PC-9 (cell line): ENCODE results near the gene DNTT. TPM values are rescaled to one million over a fixed set of nuclear protein-coding genes. Genes with fewer than 3 reads are reported as not detected.

Source experiments
- BruUV-seq: library from RNA; stranded (reverse); fragments of 400-500 nt; replicated peaks from 2 replicates; lab custom pipeline; 2021; lab: Mats Ljungman, UMichigan
- CTCF ChIA-PET: fragments of 300-600 bp; sonication (Branson Sonifier 250); formaldehyde crosslinking; loops from one replicate; lab custom pipeline; 2022; ENCODE audit warnings: antibody characterized with exemption; lab: Charles Lee
- POLR2A ChIA-PET: fragments of 300-600 bp; sonication (Branson Sonifier 250); formaldehyde crosslinking; loops from one replicate; lab custom pipeline; 2022; ENCODE audit warnings: antibody characterized with exemption; ENCODE audit not compliant: unreplicated experiment; lab: Charles Lee
- DNase-seq, 2 experiments: peaks; one replicate each; pipeline versions ENCODE4 v3.0.0 to v3.0.0-alpha.2; 2015 to 2022; ENCODE audit warnings: mixed read lengths in 1 of 2
- H2AFZ ChIP-seq: fragments of 200-600 bp; sonication (generic); 2 replicates; pipeline ENCODE4 v1.8.1; 2017; ENCODE audit warnings: antibody characterized with exemption
- H3F3A ChIP-seq: fragments of 200-600 bp; sonication (generic); 2 replicates; pipeline ENCODE4 v1.8.1; 2017; ENCODE audit warnings: antibody characterized with exemption, mild to moderate bottlenecking, low read depth; ENCODE audit not compliant: insufficient read depth
- H3K27ac ChIP-seq: fragments of 200-600 bp; sonication (generic); 2 replicates; pipeline ENCODE4 v1.6.1; 2016; ENCODE audit warnings: mixed run types
- H3K27me3 ChIP-seq: fragments of 200-600 bp; sonication (generic); 2 replicates; pipeline ENCODE4 v1.6.1; 2016; ENCODE audit warnings: low read depth, mixed run types; ENCODE audit not compliant: insufficient read depth
- H3K36me3 ChIP-seq: fragments of 200-600 bp; sonication (generic); 2 replicates; pipeline ENCODE4 v1.6.1; 2016; ENCODE audit warnings: low read depth, mixed run types
- H3K4me1 ChIP-seq: fragments of 200-600 bp; sonication (generic); replicated peaks from 2 replicates; pipeline ENCODE4 v1.6.1; 2016; ENCODE audit warnings: mixed run types; ENCODE audit not compliant: insufficient read depth
- H3K4me2 ChIP-seq: fragments of 200-600 bp; sonication (generic); 2 replicates; pipeline ENCODE4 v1.6.1; 2017; ENCODE audit warnings: mixed run types
- H3K4me3 ChIP-seq: fragments of 200-600 bp; sonication (generic); 2 replicates; pipeline ENCODE4 v1.6.1; 2016; ENCODE audit warnings: mixed run types
- H3K79me2 ChIP-seq: fragments of 200-600 bp; sonication (generic); 2 replicates; pipeline ENCODE4 v1.6.1; 2017; ENCODE audit warnings: low read depth, mixed run types
- H3K9me2 ChIP-seq: fragments of 200-600 bp; sonication (generic); 2 replicates; pipeline ENCODE4 v1.8.1; 2017; ENCODE audit warnings: mild to moderate bottlenecking; ENCODE audit not compliant: insufficient read depth
- H3K9me3 ChIP-seq: fragments of 200-600 bp; sonication (generic); 2 replicates; pipeline ENCODE4 v1.8.1; 2016; ENCODE audit warnings: low read depth; ENCODE audit not compliant: insufficient read depth
- H4K20me1 ChIP-seq: fragments of 200-600 bp; sonication (generic); 2 replicates; pipeline ENCODE4 v1.8.1; 2017; ENCODE audit not compliant: insufficient read depth
- EZH2 ChIP-seq: fragments of 200-600 bp; sonication (generic); IDR thresholded peaks from 2 replicates; pipeline ENCODE4 v1.8.0; 2017; ENCODE audit warnings: antibody characterized with exemption, low read depth
- intact Hi-C: fragments of 100-400 bp; cut with micrococcal nuclease; formaldehyde crosslinking; loops from one replicate; pipeline ENCODE4 v1.10.0; 2022; ENCODE audit not compliant: unreplicated experiment
- total RNA-seq: library from RNA; stranded (reverse); gene quantifications from 2 replicates; pipeline ENCODE4 v1.2.3, GENCODE V29; 2021
- TF ChIP-seq, protein P1 (sequence below): fragments of 200-600 bp; sonication (generic); conservative IDR thresholded peaks from 2 replicates; pipeline ENCODE4 v1.6.1; 2017; ENCODE audit warnings: mixed run types, antibody characterized with exemption, mild to moderate bottlenecking, moderate library complexity

Gene DNTT
- total RNA-seq, 1 experiment from 2014 or later, result not detected

- BruUV-seq, result no TSS peak
- Histone ChIP-seq H3K27me3 (no peaks in the 10 kb centered on the region), H3K9me3 (no peaks in the 10 kb centered on the region), H3F3A (no peaks in the 10 kb centered on the region), H3K36me3 (no peaks in the 10 kb centered on the region), H3K9me2 (no peaks in the 10 kb centered on the region), H2AFZ (no peak overlapping the region), H3K4me3 (no peak overlapping the region), H3K4me2 (no peak overlapping the region), H3K4me1 (0 out of 2 replicates have a peak, but pooled peaks cover 5% of the 10 kb centered on the region), H4K20me1 (no peaks in the 10 kb centered on the region), H3K79me2 (no peaks in the 10 kb centered on the region), H3K27ac (no peak overlapping the region)
- POLR2A ChIA-PET, result interaction anchor here (0.5 kb wide), 1 partner anchor 208 kb away, joined by 4 read pairs; no protein-coding TSS in a partner anchor
- intact Hi-C loops, result no loop called here
- CTCF ChIA-PET, result no interaction called here
- TF ChIP-seq, protein P1, sequence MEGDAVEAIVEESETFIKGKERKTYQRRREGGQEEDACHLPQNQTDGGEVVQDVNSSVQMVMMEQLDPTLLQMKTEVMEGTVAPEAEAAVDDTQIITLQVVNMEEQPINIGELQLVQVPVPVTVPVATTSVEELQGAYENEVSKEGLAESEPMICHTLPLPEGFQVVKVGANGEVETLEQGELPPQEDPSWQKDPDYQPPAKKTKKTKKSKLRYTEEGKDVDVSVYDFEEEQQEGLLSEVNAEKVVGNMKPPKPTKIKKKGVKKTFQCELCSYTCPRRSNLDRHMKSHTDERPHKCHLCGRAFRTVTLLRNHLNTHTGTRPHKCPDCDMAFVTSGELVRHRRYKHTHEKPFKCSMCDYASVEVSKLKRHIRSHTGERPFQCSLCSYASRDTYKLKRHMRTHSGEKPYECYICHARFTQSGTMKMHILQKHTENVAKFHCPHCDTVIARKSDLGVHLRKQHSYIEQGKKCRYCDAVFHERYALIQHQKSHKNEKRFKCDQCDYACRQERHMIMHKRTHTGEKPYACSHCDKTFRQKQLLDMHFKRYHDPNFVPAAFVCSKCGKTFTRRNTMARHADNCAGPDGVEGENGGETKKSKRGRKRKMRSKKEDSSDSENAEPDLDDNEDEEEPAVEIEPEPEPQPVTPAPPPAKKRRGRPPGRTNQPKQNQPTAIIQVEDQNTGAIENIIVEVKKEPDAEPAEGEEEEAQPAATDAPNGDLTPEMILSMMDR, result no peak
- no peak for TF ChIP-seq EZH2
- no peak for DNase-seq
These were observed 69.8 kb downstream of the DNTT start for GRCh38 chr10:96374004-96374403.

GRCh38 chr10:96374639-96374984, 70.4 kb downstream of the DNTT start:
- Histone ChIP-seq H3K4me3 (no peak overlapping the region), H4K20me1 (no peaks in the 10 kb centered on the region), H3K79me2 (no peaks in the 10 kb centered on the region), H3K9me3 (no peaks in the 10 kb centered on the region), H3K4me2 (no peak overlapping the region), H3K4me1 (0 out of 2 replicates have a peak, but pooled peaks cover 2% of the 10 kb centered on the region), H2AFZ (no peak overlapping the region), H3F3A (no peaks in the 10 kb centered on the region), H3K27ac (no peak overlapping the region), H3K9me2 (no peaks in the 10 kb centered on the region), H3K27me3 (no peaks in the 10 kb centered on the region), H3K36me3 (no peaks in the 10 kb centered on the region)
- ChIA-PET POLR2A (no interaction called here), CTCF (no interaction called here)
- intact Hi-C loops, result no loop called here
- no peak for DNase-seq
- TF ChIP-seq, protein P1, result no peak
- no peak for TF ChIP-seq EZH2
- no TSS peak for BruUV-seq

- Histone ChIP-seq H3K27me3 (no peaks in the 10 kb centered on the region), H2AFZ (peak overlapping the region; percentile 64; the same call in 1 of the 2 replicates), H3F3A (no peaks in the 10 kb centered on the region), H3K4me1 (no peaks in the 10 kb centered on the region), H3K9me3 (no peaks in the 10 kb centered on the region), H3K9me2 (no peaks in the 10 kb centered on the region), H3K4me2 (peak overlapping the region; percentile 74), H3K27ac (no peak overlapping the region), H3K36me3 (no peaks in the 10 kb centered on the region), H4K20me1 (no peaks in the 10 kb centered on the region), H3K4me3 (peak overlapping the region; percentile 45; the same call in 1 of the 2 replicates), H3K79me2 (no peaks in the 10 kb centered on the region)
- peak; percentile 66 to 80 for DNase-seq
- no peak for TF ChIP-seq EZH2
- TF ChIP-seq, protein P1, result peak; percentile 85
- ChIA-PET CTCF (no interaction called here), POLR2A (interaction anchor here (0.6 kb wide), 1 partner anchor 373 kb away, joined by 9 read pairs; no protein-coding TSS in a partner anchor)
- intact Hi-C loops, result loop anchor here (1.0 to 5.0 kb wide), 2 partner anchors 136 to 662 kb away; no protein-coding TSS in a partner anchor
- no TSS peak for BruUV-seq
These were observed 71.0 kb downstream of the DNTT start for GRCh38 chr10:96374985-96375830.
